H9 (cell line): ENCODE data around the gene CHML. TPM values are rescaled to one million over a fixed set of nuclear protein-coding genes. Genes with fewer than 3 reads are reported as not detected.

ENCODE experiments used
- DNase-seq: peaks from one replicate; pipeline ENCODE4 v3.0.0-alpha.2; 2017
- H2AFZ ChIP-seq: one replicate; pipeline ENCODE4 v1.6.1; 2013; ENCODE audit warnings: mild to moderate bottlenecking, low read length, control low read depth, moderate library complexity
- H2AK5ac ChIP-seq: 2 replicates; pipeline ENCODE4 v1.6.1; 2013; ENCODE audit warnings: low read length, control low read depth, mixed read lengths; ENCODE audit not compliant: insufficient read length
- H2BK120ac ChIP-seq: one replicate; pipeline ENCODE4 v1.6.1; 2013; ENCODE audit warnings: low read depth, mild to moderate bottlenecking, low read length, control low read depth, inconsistent platforms; ENCODE audit not compliant: poor library complexity, severe bottlenecking
- H2BK12ac ChIP-seq: 2 replicates; pipeline ENCODE4 v1.6.1; 2013; ENCODE audit warnings: low read length, control low read depth, mixed read lengths, low read depth; ENCODE audit not compliant: insufficient read length
- H2BK15ac ChIP-seq: 2 replicates; pipeline ENCODE4 v1.6.1; 2013; ENCODE audit warnings: low read depth, low read length, control low read depth
- H2BK20ac ChIP-seq: one replicate; pipeline ENCODE4 v1.6.1; 2013; ENCODE audit warnings: low read depth, mild to moderate bottlenecking, low read length, control low read depth, inconsistent platforms; ENCODE audit not compliant: poor library complexity, severe bottlenecking
- H2BK5ac ChIP-seq: 2 replicates; pipeline ENCODE4 v1.6.1; 2013; ENCODE audit warnings: low read length, control low read depth, mixed read lengths; ENCODE audit not compliant: insufficient read length
- H3K14ac ChIP-seq: 2 replicates; pipeline ENCODE4 v1.6.1; 2013; ENCODE audit warnings: low read length, control low read depth; ENCODE audit not compliant: insufficient read depth
- H3K18ac ChIP-seq: 2 replicates; pipeline ENCODE4 v1.6.1; 2013; ENCODE audit warnings: low read depth, mild to moderate bottlenecking, mixed read lengths, low read length, control low read depth; ENCODE audit not compliant: insufficient read length
- H3K23ac ChIP-seq: 2 replicates; pipeline ENCODE4 v1.6.1; 2013; ENCODE audit warnings: low read length, control low read depth, mixed read lengths, low read depth; ENCODE audit not compliant: insufficient read length
- H3K23me2 ChIP-seq: 2 replicates; pipeline ENCODE4 v1.6.1; 2013; ENCODE audit warnings: low read depth, mild to moderate bottlenecking, mixed read lengths, low read length, control low read depth; ENCODE audit not compliant: insufficient read length, poor library complexity, severe bottlenecking
- H3K27ac ChIP-seq: 2 replicates; pipeline ENCODE4 v1.5.1; 2013; ENCODE audit warnings: low read length, control low read depth, mixed read lengths, low read depth; ENCODE audit not compliant: insufficient read length
- H3K27me3 ChIP-seq: 2 replicates; pipeline ENCODE4 v1.6.1; 2013; ENCODE audit warnings: low read length, control low read depth, inconsistent platforms; ENCODE audit not compliant: insufficient read depth
- H3K4ac ChIP-seq: 2 replicates; pipeline ENCODE4 v1.6.1; 2013; ENCODE audit warnings: low read depth, mild to moderate bottlenecking, control low read depth, inconsistent platforms, low read length, moderate library complexity
- H3K4me1 ChIP-seq: 2 replicates; pipeline ENCODE4 v1.6.1; 2013; ENCODE audit warnings: low read length, control low read depth, inconsistent platforms; ENCODE audit not compliant: insufficient read depth
- H3K4me2 ChIP-seq: 2 replicates; pipeline ENCODE4 v1.6.1; 2013; ENCODE audit warnings: low read length, control low read depth, mixed read lengths; ENCODE audit not compliant: insufficient read length, insufficient read depth
- H3K56ac ChIP-seq: 2 replicates; pipeline ENCODE4 v1.6.1; 2013; ENCODE audit warnings: low read depth, mild to moderate bottlenecking, mixed read lengths, low read length, control low read depth; ENCODE audit not compliant: insufficient read length
- H3K79me1 ChIP-seq: 2 replicates; pipeline ENCODE4 v1.6.1; 2013; ENCODE audit warnings: low read depth, mild to moderate bottlenecking, moderate library complexity, low read length, control low read depth, inconsistent platforms; ENCODE audit not compliant: insufficient read depth, poor library complexity, severe bottlenecking
- H3K79me2 ChIP-seq: 2 replicates; pipeline ENCODE4 v1.6.1; 2013; ENCODE audit warnings: low read length, control low read depth, inconsistent platforms; ENCODE audit not compliant: insufficient read depth
- H3K9ac ChIP-seq: 2 replicates; pipeline ENCODE4 v1.6.1; 2013; ENCODE audit warnings: low read length, control low read depth, mixed read lengths; ENCODE audit not compliant: insufficient read length; ENCODE audit errors: extremely low read depth
- H3K9me3 ChIP-seq: one replicate; pipeline ENCODE4 v1.6.1; 2013; ENCODE audit warnings: low read depth, low read length, inconsistent platforms; ENCODE audit not compliant: control insufficient read depth
- H3T11ph ChIP-seq: one replicate; pipeline ENCODE4 v1.6.1; 2013; ENCODE audit warnings: mild to moderate bottlenecking, low read length, control low read depth, inconsistent platforms
- H4K20me1 ChIP-seq: one replicate; pipeline ENCODE4 v1.6.1; 2013; ENCODE audit not compliant: control insufficient read depth, insufficient read length, insufficient read depth
- H4K5ac ChIP-seq: 2 replicates; pipeline ENCODE4 v1.6.1; 2013; ENCODE audit warnings: low read depth, mild to moderate bottlenecking, mixed read lengths, low read length, control low read depth; ENCODE audit not compliant: insufficient read length
- H4K8ac ChIP-seq: replicated peaks from 2 replicates; pipeline ENCODE4 v1.6.1; 2013; ENCODE audit warnings: low read length, control low read depth, mixed read lengths, low read depth; ENCODE audit not compliant: insufficient read length
- H4K91ac ChIP-seq: 2 replicates; pipeline ENCODE4 v1.6.1; 2013; ENCODE audit warnings: low read depth, mild to moderate bottlenecking, moderate library complexity, mixed read lengths, low read length, control low read depth; ENCODE audit not compliant: insufficient read length
- H3K27ac Mint-ChIP-seq, 3 experiments: 2 replicates in 2 of 3; 3 replicates in 1 of 3; pipeline ENCODE4 v1.8.0; 2020 to 2021; ENCODE audit warnings: mixed read lengths in 3 of 3, mild to moderate bottlenecking in 1 of 3, moderate library complexity in 1 of 3
- H3K27me3 Mint-ChIP-seq: 2 replicates; pipeline ENCODE4 v1.8.0; 2021; ENCODE audit warnings: low read depth, mild to moderate bottlenecking, moderate library complexity, mixed read lengths
- H3K36me3 Mint-ChIP-seq, 3 experiments: 2 replicates in 2 of 3; 3 replicates in 1 of 3; pipeline ENCODE4 v1.8.0; 2020 to 2021; ENCODE audit warnings: low read depth in 3 of 3, mixed read lengths in 3 of 3; ENCODE audit not compliant: insufficient read depth in 1 of 3
- H3K4me1 Mint-ChIP-seq, 2 experiments: 2 replicates each; pipeline ENCODE4 v1.8.0; 2020; ENCODE audit warnings: mixed read lengths in 2 of 2
- H3K4me3 Mint-ChIP-seq, 2 experiments: 2 replicates in 1 of 2; 3 replicates in 1 of 2; pipeline ENCODE4 v1.8.0; 2020 to 2021; ENCODE audit warnings: mild to moderate bottlenecking in 2 of 2, mixed read lengths in 2 of 2, moderate library complexity in 1 of 2
- H3K9me3 Mint-ChIP-seq, 2 experiments: 2 replicates in 1 of 2; 3 replicates in 1 of 2; pipeline ENCODE4 v1.8.0; 2020; ENCODE audit warnings: mild to moderate bottlenecking in 2 of 2, mixed read lengths in 2 of 2, moderate library complexity in 1 of 2
- CTCF ChIP-seq: fragments of 200-600 bp; sonication (generic); conservative IDR thresholded peaks from 3 replicates; pipeline ENCODE4 v1.8.0; 2021; ENCODE audit warnings: antibody characterized with exemption, mild to moderate bottlenecking
- WGBS: extraction: QIAGEN DNeasy Blood & Tissue Kit; methylation state at CpG from one replicate; pipeline ENCODE4 v1.1.7; 2013; ENCODE audit warnings: missing lambda C conversion rate, low lambda C conversion rate, mixed read lengths; ENCODE audit not compliant: insufficient read length; ENCODE audit errors: extremely low coverage; 5-methylcytosine and 5-hydroxymethylcytosine counted together
- total RNA-seq: library from RNA; stranded (reverse); gene quantifications from 2 replicates; pipeline ENCODE4 v1.2.1, GENCODE V29; 2021

Gene CHML
- total RNA-seq, 1 experiment from 2014 or later = 45.7 TPM

- H3K27ac Mint-ChIP-seq = no peak overlapping the region; a peak in 1 of 7 replicates
- DNase-seq = no peak
- no peak overlapping the region for H3K27ac ChIP-seq
Observed at GRCh38 chr1:241590719-241591118, 49.5 kb downstream of the CHML start.

More at GRCh38 chr1:241590719-241591118, 49.5 kb downstream of the CHML start:
- no peak overlapping the region for H4K8ac ChIP-seq
- no peak overlapping the region for H4K5ac ChIP-seq
- no peak for TF ChIP-seq CTCF
- no peaks in the 10 kb centered on the region; a peak in 1 of 7 replicates for H3K36me3 Mint-ChIP-seq
- H3K79me1 ChIP-seq = no peaks in the 10 kb centered on the region
- H3K4me1 ChIP-seq = no peaks in the 10 kb centered on the region
- no peak overlapping the region for H4K91ac ChIP-seq
- H3K4ac ChIP-seq = no peak overlapping the region
- no peak overlapping the region for H2BK5ac ChIP-seq
- no peak overlapping the region for H3K4me2 ChIP-seq
- no peak overlapping the region for H2BK20ac ChIP-seq
- no peak overlapping the region for H3K18ac ChIP-seq
- no peaks in the 10 kb centered on the region for H3K79me2 ChIP-seq
- H3K14ac ChIP-seq = no peak overlapping the region
- no peaks in the 10 kb centered on the region for H3K27me3 ChIP-seq
- H3K23me2 ChIP-seq = no peaks in the 10 kb centered on the region
- no peaks in the 10 kb centered on the region for H4K20me1 ChIP-seq
- H3K9me3 ChIP-seq = no peaks in the 10 kb centered on the region
- H3K27me3 Mint-ChIP-seq = no peaks in the 10 kb centered on the region
- H2AFZ ChIP-seq = no peak overlapping the region
- H2BK15ac ChIP-seq = no peak overlapping the region
- H3K9me3 Mint-ChIP-seq = no peaks in the 10 kb centered on the region
- no peaks in the 10 kb centered on the region; a peak in 1 of 4 replicates for H3K4me1 Mint-ChIP-seq
- H2BK12ac ChIP-seq = no peak overlapping the region
- H2AK5ac ChIP-seq = no peak overlapping the region
- H2BK120ac ChIP-seq = no peak overlapping the region
- no peak overlapping the region for H3K23ac ChIP-seq
- no peak overlapping the region for H3K9ac ChIP-seq
- no peak overlapping the region for H3K4me3 Mint-ChIP-seq
- H3T11ph ChIP-seq = no peak overlapping the region
- WGBS = no CpG with 5 or more reads among the region's 4 CpGs
- no peak overlapping the region for H3K56ac ChIP-seq

Other genes with a start within 250 kb of the CHML start
- gene FH, start 120.6 kb downstream of the CHML start, total RNA-seq = 81.6 and 83.9 TPM in 2 replicates
- gene KMO, start 108.0 kb downstream of the CHML start, total RNA-seq = not detected in 2 replicates
- gene OPN3, start within 50 bp of the CHML start, total RNA-seq = 8.6 and 10.0 TPM in 2 replicates
- not detected in 2 replicates for gene WDR64, start 11.9 kb upstream of the CHML start, total RNA-seq
- 43.2 and 43.7 TPM in 2 replicates for gene EXO1, start 207.8 kb upstream of the CHML start, total RNA-seq